Measurements from ENCODE around the gene KCNJ6.
"Not testable (repeated sequence)": the region's sequence is repeated elsewhere in the genome, so short reads cannot be mapped to it uniquely, and the experiment has no call there.

KCNJ6 gene

GRCh38 chr21:37646761-37647160 is 269.5 kb downstream of the KCNJ6 start:
- not testable (repeated sequence) for DNase-seq (ENCODE audit: low read depth, low spot score)

- no peak for DNase-seq (ENCODE audit: low read depth, low spot score)
Observed at GRCh38 chr21:37645848-37646247, 270.4 kb downstream of the KCNJ6 start.

GRCh38 chr21:37644636-37645035 is 271.6 kb downstream of the KCNJ6 start:
- DNase-seq (ENCODE audit: low read depth, low spot score) = no peak

GRCh38 chr21:37643862-37644261 is 272.4 kb downstream of the KCNJ6 start:
- DNase-seq (ENCODE audit: low read depth, low spot score) = not testable (repeated sequence)

GRCh38 chr21:37642493-37642892 is 273.8 kb downstream of the KCNJ6 start:
- no peak for DNase-seq (ENCODE audit: low read depth, low spot score)

GRCh38 chr21:37639756-37640155 is 276.5 kb downstream of the KCNJ6 start:
- DNase-seq (ENCODE audit: low read depth, low spot score) = no peak

GRCh38 chr21:37636152-37636860 is 280.0 kb downstream of the KCNJ6 start:
- DNase-seq (ENCODE audit: low read depth, low spot score) = no peak

- DNase-seq (ENCODE audit: low read depth, low spot score) = no peak
Observed at GRCh38 chr21:37631319-37632117, 284.7 kb downstream of the KCNJ6 start.

- DNase-seq (ENCODE audit: low read depth, low spot score) = no peak
Observed at GRCh38 chr21:37630872-37631271, 285.4 kb downstream of the KCNJ6 start.

GRCh38 chr21:37628362-37628761 is 287.9 kb downstream of the KCNJ6 start:
- DNase-seq (ENCODE audit: low read depth, low spot score) = no peak

GRCh38 chr21:37627561-37627960 is 288.7 kb downstream of the KCNJ6 start:
- DNase-seq (ENCODE audit: low read depth, low spot score) = no peak

GRCh38 chr21:37627074-37627473 is 289.2 kb downstream of the KCNJ6 start:
- no peak for DNase-seq (ENCODE audit: low read depth, low spot score)

- no peak for DNase-seq (ENCODE audit: low read depth, low spot score)
Observed at GRCh38 chr21:37626320-37626719, 289.9 kb downstream of the KCNJ6 start.

- DNase-seq (ENCODE audit: low read depth, low spot score) = no peak
Observed at GRCh38 chr21:37623689-37624088, 292.6 kb downstream of the KCNJ6 start.

- no peak for DNase-seq (ENCODE audit: low read depth, low spot score)
Observed at GRCh38 chr21:37623183-37623582, 293.1 kb downstream of the KCNJ6 start.

- no peak for DNase-seq (ENCODE audit: low read depth, low spot score)
Observed at GRCh38 chr21:37622755-37623154, 293.5 kb downstream of the KCNJ6 start.

GRCh38 chr21:37620401-37620800 is 295.9 kb downstream of the KCNJ6 start:
- DNase-seq (ENCODE audit: low read depth, low spot score) = no peak

GRCh38 chr21:37619464-37619974 is 296.7 kb downstream of the KCNJ6 start:
- DNase-seq (ENCODE audit: low read depth, low spot score) = no peak

- no peak for DNase-seq (ENCODE audit: low read depth, low spot score)
Observed at GRCh38 chr21:37618081-37618480, 298.2 kb downstream of the KCNJ6 start.

GRCh38 chr21:37615962-37616361 is 300.3 kb downstream of the KCNJ6 start:
- DNase-seq (ENCODE audit: low read depth, low spot score) = no peak

GRCh38 chr21:37614351-37614875 is 301.8 kb downstream of the KCNJ6 start:
- no peak for DNase-seq (ENCODE audit: low read depth, low spot score)

GRCh38 chr21:37607081-37607480 is 309.2 kb downstream of the KCNJ6 start:
- no peak for DNase-seq (ENCODE audit: low read depth, low spot score)

GRCh38 chr21:37606549-37606948 is 309.7 kb downstream of the KCNJ6 start:
- no peak for DNase-seq (ENCODE audit: low read depth, low spot score)
